SK-N-SH (cell line): Measurements from ENCODE around the gene PARD3. TPM values are rescaled to one million over a fixed set of nuclear protein-coding genes. Genes with fewer than 3 reads are reported as not detected.

Experiments used
- CTCF ChIA-PET: fragments of 300-600, 350-600 bp; formaldehyde crosslinking; extraction: SDS; loops from one replicate; lab custom pipeline; 2021; lab: Yijun Ruan, JAX
- POLR2A ChIA-PET: fragments of 350-600 bp; sonication (Branson Sonifier 250); formaldehyde crosslinking; extraction: SDS; loops from one replicate; lab custom pipeline; 2020; ENCODE audit warnings: antibody characterized with exemption, inconsistent platforms; lab: Yijun Ruan, JAX
- DNase-seq: peaks from one replicate; pipeline ENCODE4 v3.0.0; 2012
- H2AFZ ChIP-seq: fragments of 200-600 bp; sonication (generic); 2 replicates; pipeline ENCODE4 v1.8.1; 2016; ENCODE audit warnings: antibody characterized with exemption, mild to moderate bottlenecking, low read depth
- H3F3A ChIP-seq: fragments of 200-600 bp; sonication (generic); replicated peaks from 2 replicates; pipeline ENCODE3; 2016; ENCODE audit warnings: antibody characterized with exemption, mild to moderate bottlenecking; ENCODE audit not compliant: insufficient read depth
- H3K27ac ChIP-seq, 2 experiments: fragments of 200-500 bp in 1 of 2; fragments of 200-600 bp in 1 of 2; sonication (Bioruptor generic) in 1 of 2; sonication (generic), shearing (Covaris generic) in 1 of 2; 2 replicates each; pipeline versions ENCODE4 v1.5.1 to v1.6.1; 2014 to 2016; ENCODE audit warnings: low read depth in 2 of 2, inconsistent platforms in 1 of 2, low read length in 1 of 2, mild to moderate bottlenecking in 1 of 2, mixed read lengths in 1 of 2
- H3K27me3 ChIP-seq: fragments of 200-600 bp; sonication (generic), shearing (Covaris generic); 2 replicates; pipeline ENCODE4 v1.6.1; 2016; ENCODE audit warnings: mixed run types; ENCODE audit not compliant: insufficient read depth
- H3K36me3 ChIP-seq, 2 experiments: fragments of 200-500 bp in 1 of 2; fragments of 200-600 bp in 1 of 2; sonication (Bioruptor generic) in 1 of 2; sonication (generic) in 1 of 2; replicated peaks in 1 of 2; 2 replicates each; pipeline versions ENCODE3 to v1.5.1; 2014 to 2016; ENCODE audit warnings: low read length in 1 of 2, mild to moderate bottlenecking in 1 of 2; ENCODE audit not compliant: insufficient read depth in 2 of 2, control insufficient read depth in 1 of 2
- H3K4me1 ChIP-seq, 2 experiments: fragments of 200-500 bp in 1 of 2; fragments of 200-600 bp in 1 of 2; sonication (Bioruptor generic) in 1 of 2; sonication (generic), shearing (Covaris generic) in 1 of 2; 2 replicates each; pipeline versions ENCODE4 v1.5.1 to v1.6.1; 2014 to 2016; ENCODE audit warnings: low read depth in 1 of 2, low read length in 1 of 2, mixed run types in 1 of 2; ENCODE audit not compliant: insufficient read depth in 2 of 2, control insufficient read depth in 1 of 2
- H3K4me2 ChIP-seq: fragments of 200-600 bp; sonication (generic), shearing (Covaris generic); 2 replicates; pipeline ENCODE4 v1.6.1; 2017; ENCODE audit warnings: mixed run types
- H3K4me3 ChIP-seq, 2 experiments: fragments of 200-500 bp in 1 of 2; fragments of 200-600 bp in 1 of 2; sonication (Bioruptor generic) in 1 of 2; sonication (generic), shearing (Covaris generic) in 1 of 2; 2 replicates each; pipeline versions ENCODE4 v1.5.1 to v1.8.1; 2014 to 2016; ENCODE audit warnings: low read depth in 2 of 2, inconsistent platforms in 1 of 2, low read length in 1 of 2, mild to moderate bottlenecking in 1 of 2, mixed read lengths in 1 of 2, moderate library complexity in 1 of 2
- H3K79me2 ChIP-seq: fragments of 200-600 bp; sonication (generic); 2 replicates; pipeline ENCODE4 v1.8.1; 2017; ENCODE audit warnings: mild to moderate bottlenecking; ENCODE audit not compliant: insufficient read depth
- H3K9ac ChIP-seq: fragments of 200-600 bp; sonication (generic); 2 replicates; pipeline ENCODE4 v1.6.1; 2017; ENCODE audit warnings: mixed run types
- H3K9me2 ChIP-seq: fragments of 200-600 bp; sonication (generic); 2 replicates; pipeline ENCODE4 v1.6.1; 2017; ENCODE audit warnings: mixed run types
- H3K9me3 ChIP-seq: fragments of 200-600 bp; sonication (generic); 2 replicates; pipeline ENCODE4 v1.6.1; 2017; ENCODE audit warnings: mixed run types, mild to moderate bottlenecking, moderate library complexity
- H4K20me1 ChIP-seq: fragments of 200-600 bp; sonication (generic); 2 replicates; pipeline ENCODE4 v1.6.1; 2017; ENCODE audit warnings: mild to moderate bottlenecking, mixed run types; ENCODE audit not compliant: insufficient read depth
- EP300 ChIP-seq, 2 experiments: IDR thresholded peaks; 2 replicates each; pipeline versions ENCODE4 v1.4.0 to v1.6.1; 2012; ENCODE audit warnings: borderline replicate concordance in 1 of 2, low read depth in 1 of 2, low read length in 1 of 2
- EZH2phosphoT487 ChIP-seq: fragments of 200-600 bp; sonication (generic); IDR thresholded peaks from 2 replicates; pipeline ENCODE4 v1.6.1; 2017; ENCODE audit warnings: low read depth, mixed run types, mild to moderate bottlenecking, antibody characterized with exemption, moderate library complexity, borderline replicate concordance
- FOSL2 ChIP-seq: IDR thresholded peaks from 2 replicates; pipeline ENCODE4 v1.4.0; 2012; ENCODE audit warnings: low read depth, mild to moderate bottlenecking, moderate library complexity, borderline replicate concordance
- JUND ChIP-seq: IDR thresholded peaks from 2 replicates; pipeline ENCODE4 v1.4.0; 2012
- MEF2A ChIP-seq: IDR thresholded peaks from 2 replicates; pipeline ENCODE4 v1.4.0; 2012; ENCODE audit warnings: low read depth, borderline replicate concordance
- NRF1 ChIP-seq: IDR thresholded peaks from 2 replicates; pipeline ENCODE4 v1.6.1; 2012; ENCODE audit warnings: low read depth, mild to moderate bottlenecking, low read length
- RCOR1 ChIP-seq: fragments of 150-350 bp; IDR thresholded peaks from 2 replicates; pipeline ENCODE4 v1.6.1; 2017; ENCODE audit warnings: antibody characterized with exemption, low read length
- RXRA ChIP-seq: IDR thresholded peaks from 2 replicates; pipeline ENCODE4 v1.4.0; 2012; ENCODE audit warnings: low read depth, mild to moderate bottlenecking, borderline replicate concordance
- SIN3A ChIP-seq: IDR thresholded peaks from 2 replicates; pipeline ENCODE4 v1.6.1; 2012; ENCODE audit warnings: low read depth, mild to moderate bottlenecking, low read length, moderate library complexity, borderline replicate concordance
- YY1 ChIP-seq: IDR thresholded peaks from 2 replicates; pipeline ENCODE4 v1.4.0; 2012; ENCODE audit warnings: low read depth, mild to moderate bottlenecking
- WGBS: methylation state at CpG from one replicate; pipeline ENCODE4 v1.1.6; 2017; ENCODE audit warnings: low lambda C conversion rate; 5-methylcytosine and 5-hydroxymethylcytosine counted together
- polyA plus RNA-seq, 3 experiments: library from polyadenylated mRNA; depleted of rRNA; stranded (reverse); fragments of >200 nt; gene quantifications; 2 replicates each; pipeline ENCODE4 v1.2.3, GENCODE V29; 2012

The PARD3 gene
- polyA plus RNA-seq, 1 of the 3 experiments (the other 2 are of a cell fraction) = 29.4 TPM

DNA sequence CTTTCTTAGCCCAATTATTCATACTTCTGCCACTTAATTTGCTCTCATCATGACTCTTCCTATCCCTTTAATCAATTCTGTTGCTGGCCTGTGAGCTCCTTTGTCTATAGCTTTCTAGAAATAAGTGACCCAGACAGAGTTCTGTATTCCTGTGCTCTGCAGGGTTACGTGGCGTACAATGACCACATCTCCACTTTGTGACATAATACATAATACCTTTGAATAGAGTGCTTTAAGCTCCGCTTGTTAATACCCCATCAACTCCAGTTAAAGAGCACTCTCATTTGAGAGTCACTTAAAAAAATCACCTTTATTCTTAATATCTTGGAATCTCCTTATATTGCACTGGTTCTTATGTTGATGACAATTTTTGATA is 619.0 kb downstream of the PARD3 start:
- Histone ChIP-seq H4K20me1 (no peaks in the 10 kb centered on the region), H3K9me2 (no peaks in the 10 kb centered on the region), H3K4me3 (no peak overlapping the region), H3K4me1 (peaks cover 0 to 27% of the 10 kb centered on the region in 2 experiments; a peak in 2 of 4 replicates), H3K9me3 (no peaks in the 10 kb centered on the region), H3K36me3 (no peaks in the 10 kb centered on the region), H3K27me3 (no peaks in the 10 kb centered on the region), H2AFZ (no peak overlapping the region), H3K79me2 (no peaks in the 10 kb centered on the region), H3K4me2 (no peak overlapping the region), H3K27ac (no peak overlapping the region), H3K9ac (no peak overlapping the region), H3F3A (no peaks in the 10 kb centered on the region)
- ChIA-PET CTCF (interaction anchor here (0.9 to 2.5 kb wide), 3 partner anchors 20 to 865 kb away, joined by 3 to 10 read pairs (median 4); no protein-coding TSS in a partner anchor), POLR2A (no interaction called here)
- no peak for DNase-seq
- 97% methylated on average over 3 of the region's 3 CpGs for WGBS
- TF ChIP-seq JUND = no peak
- TF ChIP-seq FOSL2 = no peak
- no peak for TF ChIP-seq NRF1
- TF ChIP-seq EZH2phosphoT487 = no peak
- TF ChIP-seq RXRA = no peak
- no peak for TF ChIP-seq RCOR1
- TF ChIP-seq YY1 = no peak
- TF ChIP-seq EP300 (IDR thresholded peaks at IDR 0.05; ENCODE audit: borderline replicate concordance in 1 of 2, low read depth in 1 of 2, low read length in 1 of 2) = no peak
- no peak for TF ChIP-seq SIN3A
- TF ChIP-seq MEF2A = no peak

DNA sequence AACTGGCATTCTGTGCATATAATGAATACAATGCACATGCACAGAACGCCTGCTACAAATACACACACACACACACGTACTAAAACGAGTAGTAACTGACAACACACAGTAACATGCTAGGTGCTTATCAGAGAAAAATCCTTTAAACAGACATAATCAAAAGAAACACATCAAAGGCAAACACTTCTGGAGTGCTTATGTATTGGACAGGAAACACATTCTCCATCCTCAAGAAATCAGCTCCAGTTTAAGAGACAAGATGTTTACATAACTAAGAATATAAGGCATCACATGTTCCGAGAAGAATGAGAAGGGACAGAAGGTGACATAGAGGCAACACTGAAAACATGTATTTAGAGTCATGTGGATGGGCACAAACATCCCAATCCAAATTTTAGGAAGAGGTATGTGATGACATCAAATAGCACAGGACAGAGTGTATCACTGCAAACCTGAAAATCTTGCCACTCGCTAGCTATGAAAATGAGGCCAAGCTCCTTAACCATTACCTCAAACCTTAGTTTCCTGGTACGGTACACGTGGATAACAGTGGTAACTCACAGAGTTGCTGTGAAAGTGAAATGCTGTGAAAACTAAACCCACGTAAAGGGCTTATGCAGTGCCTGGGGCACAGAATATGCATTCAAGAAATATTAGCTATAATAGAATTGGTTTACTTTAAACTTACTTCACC is 619.6 kb downstream of the PARD3 start:
- 81% methylated on average over 8 of the region's 8 CpGs for WGBS
- CTCF ChIA-PET = interaction anchor here (0.9 to 2.5 kb wide), 3 partner anchors 20 to 864 kb away, joined by 3 to 10 read pairs (median 4); no protein-coding TSS in a partner anchor
- TF ChIP-seq NRF1 (no peak), YY1 (no peak)

More for the DNA sequence above, 619.6 kb downstream of the PARD3 start:
- Histone ChIP-seq H3K27me3 (no peaks in the 10 kb centered on the region), H3F3A (no peaks in the 10 kb centered on the region), H3K4me1 (peaks cover 0 to 22% of the 10 kb centered on the region in 2 experiments; a peak in 2 of 4 replicates), H3K4me3 (no peak overlapping the region), H3K27ac (no peak overlapping the region), H3K36me3 (no peaks in the 10 kb centered on the region), H4K20me1 (no peaks in the 10 kb centered on the region), H3K9ac (no peak overlapping the region), H3K9me2 (no peaks in the 10 kb centered on the region), H3K4me2 (no peak overlapping the region), H3K79me2 (no peaks in the 10 kb centered on the region), H2AFZ (no peak overlapping the region), H3K9me3 (no peaks in the 10 kb centered on the region)
- no peak for DNase-seq
- POLR2A ChIA-PET = no interaction called here
